Measurements from ENCODE around the gene MTA2.

MTA2 gene

DNA sequence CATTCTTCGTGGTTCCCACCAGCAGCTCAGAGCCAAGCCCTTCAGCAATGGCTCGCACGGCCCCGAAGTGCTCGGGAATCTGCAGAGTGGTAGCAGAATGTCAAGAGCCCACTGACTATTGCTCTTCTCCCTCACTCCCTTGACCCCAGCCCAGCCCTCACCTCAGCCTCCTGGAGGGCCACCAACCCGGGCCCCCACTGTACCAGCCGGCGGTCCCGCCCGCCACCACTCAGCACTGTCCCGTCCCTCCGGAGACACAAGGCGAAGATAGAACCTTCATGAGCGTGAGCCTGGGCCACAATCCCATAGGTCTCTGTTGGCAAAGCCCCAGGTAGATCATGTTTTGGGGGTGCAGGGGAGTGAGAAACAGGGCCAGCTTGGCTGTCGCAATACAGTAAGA is 4.2 kb upstream of the MTA2 start:
- TF ChIP-seq, protein P1, sequence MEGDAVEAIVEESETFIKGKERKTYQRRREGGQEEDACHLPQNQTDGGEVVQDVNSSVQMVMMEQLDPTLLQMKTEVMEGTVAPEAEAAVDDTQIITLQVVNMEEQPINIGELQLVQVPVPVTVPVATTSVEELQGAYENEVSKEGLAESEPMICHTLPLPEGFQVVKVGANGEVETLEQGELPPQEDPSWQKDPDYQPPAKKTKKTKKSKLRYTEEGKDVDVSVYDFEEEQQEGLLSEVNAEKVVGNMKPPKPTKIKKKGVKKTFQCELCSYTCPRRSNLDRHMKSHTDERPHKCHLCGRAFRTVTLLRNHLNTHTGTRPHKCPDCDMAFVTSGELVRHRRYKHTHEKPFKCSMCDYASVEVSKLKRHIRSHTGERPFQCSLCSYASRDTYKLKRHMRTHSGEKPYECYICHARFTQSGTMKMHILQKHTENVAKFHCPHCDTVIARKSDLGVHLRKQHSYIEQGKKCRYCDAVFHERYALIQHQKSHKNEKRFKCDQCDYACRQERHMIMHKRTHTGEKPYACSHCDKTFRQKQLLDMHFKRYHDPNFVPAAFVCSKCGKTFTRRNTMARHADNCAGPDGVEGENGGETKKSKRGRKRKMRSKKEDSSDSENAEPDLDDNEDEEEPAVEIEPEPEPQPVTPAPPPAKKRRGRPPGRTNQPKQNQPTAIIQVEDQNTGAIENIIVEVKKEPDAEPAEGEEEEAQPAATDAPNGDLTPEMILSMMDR (IDR thresholded peaks at IDR 0.05; ENCODE audit: insufficient read depth, low read depth, low read length, missing control alignments): no peak
- no peak for DNase-seq (ENCODE audit: low read depth)
- H3K4me3 ChIP-seq (ENCODE audit: low read length): no peak overlapping the region

DNA sequence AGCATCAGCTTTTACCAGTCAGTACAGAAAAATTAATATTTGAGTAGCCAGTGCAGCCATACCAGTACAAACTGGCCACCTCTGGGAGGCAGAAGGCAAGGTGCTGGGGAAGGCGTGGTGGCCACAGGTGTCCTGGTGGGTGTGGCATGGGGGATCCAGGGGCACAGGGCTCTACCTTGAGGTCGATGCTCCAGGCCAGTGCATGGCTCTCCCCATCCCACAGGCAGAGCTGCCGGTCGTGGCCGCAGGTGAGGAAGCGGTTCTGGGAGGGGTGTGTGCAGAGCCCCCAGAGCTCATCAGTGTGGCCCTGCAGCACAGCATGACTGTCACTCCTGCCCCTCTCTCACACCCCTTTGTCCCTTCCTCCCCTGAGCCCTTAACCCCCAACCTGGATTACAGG is 3.8 kb upstream of the MTA2 start:
- H3K4me3 ChIP-seq (ENCODE audit: low read length): no peak overlapping the region
- TF ChIP-seq, protein P1 (IDR thresholded peaks at IDR 0.05; ENCODE audit: insufficient read depth, low read depth, low read length, missing control alignments): no peak
- DNase-seq (ENCODE audit: low read depth): no peak

- no peak overlapping the region for H3K4me3 ChIP-seq (ENCODE audit: low read length)
- TF ChIP-seq, protein P1 (IDR thresholded peaks at IDR 0.05; ENCODE audit: insufficient read depth, low read depth, low read length, missing control alignments): no peak
- DNase-seq (ENCODE audit: low read depth): no peak
Measured at GRCh38 chr11:62604460-62605120, 2.9 kb upstream of the MTA2 start.

DNA sequence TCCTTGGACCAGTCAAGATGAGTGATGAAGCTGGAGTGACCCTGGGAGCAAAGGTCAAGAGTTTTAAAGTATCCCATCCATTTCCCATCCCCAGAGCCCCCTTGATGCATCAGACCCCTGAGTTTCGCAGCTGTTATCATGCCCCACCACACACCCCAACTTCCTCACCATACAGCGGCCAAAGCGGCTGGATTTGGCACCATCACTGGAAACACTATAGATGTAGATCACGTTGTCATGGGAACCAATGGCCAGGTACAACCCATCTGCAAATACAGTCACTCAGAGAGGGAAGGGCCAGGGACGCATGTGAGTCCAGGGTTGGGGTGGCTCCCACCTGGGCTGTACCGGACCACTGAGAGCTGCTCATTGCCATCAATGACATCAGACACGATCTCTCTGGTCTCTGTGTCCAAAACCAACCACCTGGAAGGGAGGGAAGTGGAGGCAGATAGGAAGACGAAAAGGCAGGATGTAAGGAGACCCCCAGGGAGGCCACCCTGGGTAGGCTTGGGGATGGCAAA is 2.2 kb upstream of the MTA2 start:
- DNase-seq (ENCODE audit: low read depth): no peak
- no peak overlapping the region for H3K4me3 ChIP-seq (ENCODE audit: low read length)
- TF ChIP-seq, protein P1 (IDR thresholded peaks at IDR 0.05; ENCODE audit: insufficient read depth, low read depth, low read length, missing control alignments): no peak

GRCh38 chr11:62603072-62603408 is 1.4 kb upstream of the MTA2 start:
- TF ChIP-seq, protein P1 (IDR thresholded peaks at IDR 0.05; ENCODE audit: insufficient read depth, low read depth, low read length, missing control alignments): no peak
- DNase-seq (ENCODE audit: low read depth): peak; percentile 22
- H3K4me3 ChIP-seq (ENCODE audit: low read length): peak overlapping the region; percentile 85

DNA sequence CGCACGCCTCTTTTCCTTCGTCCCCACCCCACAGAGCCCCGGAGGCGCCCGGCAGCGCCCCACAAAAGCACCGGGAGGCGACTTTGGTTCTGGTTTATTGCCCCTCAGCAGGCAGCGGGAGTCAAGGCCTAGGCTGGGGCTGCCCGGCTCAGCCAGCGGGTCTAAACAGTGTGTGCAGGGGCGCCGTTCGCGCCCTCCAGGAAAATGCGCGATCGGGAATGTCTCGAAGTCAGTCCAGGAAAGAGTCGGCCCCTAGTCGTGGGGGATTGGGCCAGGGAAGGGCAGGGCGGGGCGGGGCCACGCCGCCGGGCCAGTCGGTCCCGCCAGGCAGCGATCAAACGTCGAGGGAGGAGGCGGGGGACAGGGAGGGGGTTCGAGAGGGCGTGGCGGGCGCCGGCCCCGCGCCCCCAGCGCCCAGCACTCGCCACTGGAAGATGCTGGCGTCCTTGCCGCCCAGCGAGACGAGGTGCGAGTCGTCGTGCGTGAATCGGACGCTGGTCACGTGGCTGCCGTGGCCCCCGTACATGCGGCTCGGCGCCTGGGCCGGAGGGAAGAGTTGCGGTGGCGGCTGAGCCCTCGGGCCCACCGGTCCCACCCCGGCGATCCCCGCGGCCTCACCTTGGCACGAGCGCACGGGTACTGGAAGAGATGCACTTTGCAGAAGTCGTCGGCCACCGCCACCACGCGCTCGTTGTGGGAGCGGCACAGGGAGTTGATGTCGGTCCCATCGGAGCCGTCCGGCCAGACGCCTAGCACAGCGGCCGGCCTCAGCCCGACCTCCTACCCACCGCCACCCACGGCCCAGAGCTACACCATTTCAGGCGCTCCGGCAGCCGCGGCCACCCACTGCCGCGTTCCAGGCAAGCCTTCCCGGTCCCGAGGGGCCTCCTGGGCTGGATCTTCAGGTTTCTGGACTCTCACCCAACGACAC is 741 bp upstream of the MTA2 start:
- peak; percentile 74 for DNase-seq (ENCODE audit: low read depth)
- peak overlapping the region; percentile 85 for H3K4me3 ChIP-seq (ENCODE audit: low read length)
- TF ChIP-seq, protein P1 (IDR thresholded peaks at IDR 0.05; ENCODE audit: insufficient read depth, low read depth, low read length, missing control alignments): peak; percentile 23
